HEK293 (cell line): Measurements from ENCODE around the gene ATG2A.

Source experiments
- CTCF ChIA-PET: fragments of 350-600 bp; formaldehyde crosslinking; extraction: SDS; loops from one replicate; lab custom pipeline; 2021; ENCODE audit warnings: antibody characterized with exemption; lab: Yijun Ruan, JAX
- POLR2A ChIA-PET: fragments of 300-600 bp; formaldehyde crosslinking; extraction: SDS; loops from one replicate; lab custom pipeline; 2020; ENCODE audit warnings: antibody characterized with exemption, inconsistent platforms; lab: Yijun Ruan, JAX
- H3K27ac ChIP-seq: fragments of 200-500 bp; sonication (Bioruptor generic); 2 replicates; pipeline ENCODE4 v1.5.1; 2014; ENCODE audit warnings: low read depth, low read length, control low read depth, inconsistent platforms; ENCODE audit errors: extremely low read depth
- H3K36me3 ChIP-seq, 2 experiments: fragments of 200-500 bp in 1 of 2; sonication (Bioruptor generic) in 1 of 2; 1 replicate in 1 of 2; 2 replicates in 1 of 2; pipeline ENCODE4 v1.5.1; 2014 to 2017; ENCODE audit warnings: inconsistent platforms in 2 of 2, low read length in 2 of 2; ENCODE audit not compliant: control insufficient read depth in 2 of 2, insufficient read depth in 1 of 2
- H3K4me1 ChIP-seq: fragments of 200-500 bp; sonication (Bioruptor generic); 2 replicates; pipeline ENCODE4 v1.5.1; 2014; ENCODE audit warnings: mild to moderate bottlenecking, low read length, inconsistent platforms; ENCODE audit not compliant: control insufficient read depth, insufficient read depth
- H3K4me3 ChIP-seq: 2 replicates; pipeline ENCODE4 v1.5.1; 2011; ENCODE audit warnings: low read depth, mild to moderate bottlenecking, control low read depth, low read length, moderate library complexity
- H3K9me3 ChIP-seq: fragments of 200-500 bp; sonication (Bioruptor generic); 2 replicates; pipeline ENCODE4 v1.5.1; 2014; ENCODE audit warnings: low read depth, low read length, inconsistent platforms; ENCODE audit not compliant: control insufficient read depth, insufficient read depth
- GFI1B ChIP-seq: fragments of 450-650 bp; formaldehyde crosslinking; IDR thresholded peaks from 2 replicates; pipeline ENCODE4 v1.5.1; 2016; ENCODE audit warnings: missing biosample characterization, missing genetic modification characterization
- GLIS2 ChIP-seq: fragments of 450-650 bp; formaldehyde crosslinking; IDR thresholded peaks from 2 replicates; pipeline ENCODE4 v1.5.1; 2016; ENCODE audit warnings: missing biosample characterization, missing genetic modification characterization
- KLF7 ChIP-seq: fragments of 450-650 bp; formaldehyde crosslinking; IDR thresholded peaks from 2 replicates; pipeline ENCODE4 v1.5.1; 2016; ENCODE audit warnings: missing biosample characterization, missing genetic modification characterization, borderline replicate concordance
- YY2 ChIP-seq: fragments of 450-650 bp; formaldehyde crosslinking; IDR thresholded peaks from 2 replicates; pipeline ENCODE4 v1.5.1; 2016; ENCODE audit warnings: missing biosample characterization, missing genetic modification characterization
- ZBTB17 ChIP-seq: fragments of 450-650 bp; formaldehyde crosslinking; IDR thresholded peaks from 2 replicates; pipeline ENCODE4 v1.5.1; 2016; ENCODE audit warnings: missing biosample characterization, missing genetic modification characterization
- ZNF10 ChIP-seq: fragments of 450-650 bp; formaldehyde crosslinking; IDR thresholded peaks from 2 replicates; pipeline ENCODE4 v1.5.1; 2017; ENCODE audit warnings: missing biosample characterization, missing genetic modification characterization
- ZNF133 ChIP-seq: fragments of 450-650 bp; formaldehyde crosslinking; IDR thresholded peaks from 2 replicates; pipeline ENCODE4 v1.5.1; 2016; ENCODE audit warnings: missing biosample characterization, missing genetic modification characterization
- ZNF266 ChIP-seq: fragments of 450-650 bp; formaldehyde crosslinking; IDR thresholded peaks from 2 replicates; pipeline ENCODE4 v1.5.1; 2016; ENCODE audit warnings: missing biosample characterization, missing genetic modification characterization, low read depth
- ZNF391 ChIP-seq: fragments of 450-650 bp; formaldehyde crosslinking; IDR thresholded peaks from 2 replicates; pipeline ENCODE4 v1.5.1; 2016; ENCODE audit warnings: low read depth, missing biosample characterization, missing genetic modification characterization, borderline replicate concordance
- ZNF423 ChIP-seq: fragments of 450-650 bp; formaldehyde crosslinking; IDR thresholded peaks from 2 replicates; pipeline ENCODE4 v1.5.1; 2016; ENCODE audit warnings: missing biosample characterization, missing genetic modification characterization
- ZNF600 ChIP-seq: fragments of 450-650 bp; formaldehyde crosslinking; IDR thresholded peaks from 2 replicates; pipeline ENCODE4 v1.5.1; 2016; ENCODE audit warnings: missing biosample characterization, missing genetic modification characterization
- ZNF624 ChIP-seq: fragments of 450-650 bp; formaldehyde crosslinking; IDR thresholded peaks from 2 replicates; pipeline ENCODE4 v1.5.1; 2017; ENCODE audit warnings: missing biosample characterization, missing genetic modification characterization
- ZNF654 ChIP-seq: fragments of 450-650 bp; formaldehyde crosslinking; IDR thresholded peaks from 2 replicates; pipeline ENCODE4 v1.5.1; 2016; ENCODE audit warnings: low read depth, missing biosample characterization, missing genetic modification characterization
- ZNF837 ChIP-seq: fragments of 450-650 bp; formaldehyde crosslinking; IDR thresholded peaks from 2 replicates; pipeline ENCODE4 v1.5.1; 2016; ENCODE audit warnings: missing biosample characterization, missing genetic modification characterization
- ZSCAN30 ChIP-seq: fragments of 450-650 bp; IDR thresholded peaks from 2 replicates; pipeline ENCODE4 v1.5.1; 2018; ENCODE audit warnings: missing biosample characterization, mild to moderate bottlenecking, missing genetic modification characterization, moderate library complexity
- TF ChIP-seq, protein P1 (sequence below): fragments of 450-650 bp; formaldehyde crosslinking; IDR thresholded peaks from 2 replicates; pipeline ENCODE4 v1.5.1; 2017; ENCODE audit warnings: missing biosample characterization, missing genetic modification characterization
- TF ChIP-seq, protein P2 (sequence below): fragments of 450-650 bp; formaldehyde crosslinking; IDR thresholded peaks from 2 replicates; pipeline ENCODE4 v1.5.1; 2016; ENCODE audit warnings: missing biosample characterization, missing genetic modification characterization
- TF ChIP-seq, protein P3 (sequence below): fragments of 450-650 bp; formaldehyde crosslinking; IDR thresholded peaks from 2 replicates; pipeline ENCODE4 v1.5.1; 2017; ENCODE audit warnings: missing biosample characterization, missing genetic modification characterization
- TF ChIP-seq, protein P4 (sequence below): fragments of 450-650 bp; formaldehyde crosslinking; IDR thresholded peaks from 2 replicates; pipeline ENCODE4 v1.5.1; 2016; ENCODE audit warnings: missing biosample characterization, missing genetic modification characterization

Gene ATG2A

DNA sequence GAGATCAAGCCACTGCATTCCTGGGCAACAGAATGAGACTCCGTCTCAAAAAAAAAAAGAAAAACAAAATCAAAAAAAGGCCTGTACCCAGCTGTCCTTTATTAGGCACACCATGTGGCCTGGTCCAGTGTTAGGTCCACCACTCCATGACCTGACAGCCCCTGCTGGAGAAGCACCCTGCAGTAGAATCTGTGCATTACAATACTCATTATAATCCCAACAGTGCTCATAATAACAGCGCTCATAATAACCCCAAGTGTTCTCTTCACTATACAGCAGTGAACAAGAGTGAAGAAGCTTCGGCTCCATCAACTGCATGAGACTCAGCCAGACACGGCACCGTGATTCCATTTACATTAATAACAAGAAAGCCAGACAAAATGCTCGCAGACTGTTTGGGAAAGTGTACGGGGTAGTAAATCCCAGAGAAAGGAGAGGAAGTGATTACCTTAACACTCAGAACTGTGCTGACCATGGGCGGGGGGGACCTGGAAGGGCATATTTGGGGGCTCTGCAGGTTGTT, 29.7 kb downstream of the ATG2A start:
- POLR2A ChIA-PET, result interaction anchor here (1.0 kb wide), 1 partner anchor 14 kb away, joined by 7 read pairs; no protein-coding TSS in a partner anchor
- Histone ChIP-seq H3K4me3 (no peak overlapping the region), H3K36me3 (no peaks in the 10 kb centered on the region), H3K9me3 (no peaks in the 10 kb centered on the region), H3K27ac (no peak overlapping the region)
- CTCF ChIA-PET, result interaction anchor here (0.6 to 5.2 kb wide), 22 partner anchors 11 to 234 kb away, joined by 3 to 83 read pairs (median 4); partner anchors contain the start of genes ARL2, BATF2, MEN1 and SF1
- no peak for TF ChIP-seq ZNF600
- TF ChIP-seq ZNF837 (tag by site-specific recombination), result no peak
- no peak for TF ChIP-seq ZNF654 (tag by site-specific recombination)
- TF ChIP-seq ZNF266, result no peak
- TF ChIP-seq, protein P1, sequence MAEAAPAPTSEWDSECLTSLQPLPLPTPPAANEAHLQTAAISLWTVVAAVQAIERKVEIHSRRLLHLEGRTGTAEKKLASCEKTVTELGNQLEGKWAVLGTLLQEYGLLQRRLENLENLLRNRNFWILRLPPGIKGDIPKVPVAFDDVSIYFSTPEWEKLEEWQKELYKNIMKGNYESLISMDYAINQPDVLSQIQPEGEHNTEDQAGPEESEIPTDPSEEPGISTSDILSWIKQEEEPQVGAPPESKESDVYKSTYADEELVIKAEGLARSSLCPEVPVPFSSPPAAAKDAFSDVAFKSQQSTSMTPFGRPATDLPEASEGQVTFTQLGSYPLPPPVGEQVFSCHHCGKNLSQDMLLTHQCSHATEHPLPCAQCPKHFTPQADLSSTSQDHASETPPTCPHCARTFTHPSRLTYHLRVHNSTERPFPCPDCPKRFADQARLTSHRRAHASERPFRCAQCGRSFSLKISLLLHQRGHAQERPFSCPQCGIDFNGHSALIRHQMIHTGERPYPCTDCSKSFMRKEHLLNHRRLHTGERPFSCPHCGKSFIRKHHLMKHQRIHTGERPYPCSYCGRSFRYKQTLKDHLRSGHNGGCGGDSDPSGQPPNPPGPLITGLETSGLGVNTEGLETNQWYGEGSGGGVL (tag by site-specific recombination), result no peak
- TF ChIP-seq, protein P2, sequence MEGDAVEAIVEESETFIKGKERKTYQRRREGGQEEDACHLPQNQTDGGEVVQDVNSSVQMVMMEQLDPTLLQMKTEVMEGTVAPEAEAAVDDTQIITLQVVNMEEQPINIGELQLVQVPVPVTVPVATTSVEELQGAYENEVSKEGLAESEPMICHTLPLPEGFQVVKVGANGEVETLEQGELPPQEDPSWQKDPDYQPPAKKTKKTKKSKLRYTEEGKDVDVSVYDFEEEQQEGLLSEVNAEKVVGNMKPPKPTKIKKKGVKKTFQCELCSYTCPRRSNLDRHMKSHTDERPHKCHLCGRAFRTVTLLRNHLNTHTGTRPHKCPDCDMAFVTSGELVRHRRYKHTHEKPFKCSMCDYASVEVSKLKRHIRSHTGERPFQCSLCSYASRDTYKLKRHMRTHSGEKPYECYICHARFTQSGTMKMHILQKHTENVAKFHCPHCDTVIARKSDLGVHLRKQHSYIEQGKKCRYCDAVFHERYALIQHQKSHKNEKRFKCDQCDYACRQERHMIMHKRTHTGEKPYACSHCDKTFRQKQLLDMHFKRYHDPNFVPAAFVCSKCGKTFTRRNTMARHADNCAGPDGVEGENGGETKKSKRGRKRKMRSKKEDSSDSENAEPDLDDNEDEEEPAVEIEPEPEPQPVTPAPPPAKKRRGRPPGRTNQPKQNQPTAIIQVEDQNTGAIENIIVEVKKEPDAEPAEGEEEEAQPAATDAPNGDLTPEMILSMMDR (tag by site-specific recombination), result no peak
- TF ChIP-seq ZNF391 (tag by site-specific recombination), result no peak
- TF ChIP-seq ZNF423 (tag by site-specific recombination), result no peak
- TF ChIP-seq ZBTB17, result no peak
- TF ChIP-seq, protein P3, sequence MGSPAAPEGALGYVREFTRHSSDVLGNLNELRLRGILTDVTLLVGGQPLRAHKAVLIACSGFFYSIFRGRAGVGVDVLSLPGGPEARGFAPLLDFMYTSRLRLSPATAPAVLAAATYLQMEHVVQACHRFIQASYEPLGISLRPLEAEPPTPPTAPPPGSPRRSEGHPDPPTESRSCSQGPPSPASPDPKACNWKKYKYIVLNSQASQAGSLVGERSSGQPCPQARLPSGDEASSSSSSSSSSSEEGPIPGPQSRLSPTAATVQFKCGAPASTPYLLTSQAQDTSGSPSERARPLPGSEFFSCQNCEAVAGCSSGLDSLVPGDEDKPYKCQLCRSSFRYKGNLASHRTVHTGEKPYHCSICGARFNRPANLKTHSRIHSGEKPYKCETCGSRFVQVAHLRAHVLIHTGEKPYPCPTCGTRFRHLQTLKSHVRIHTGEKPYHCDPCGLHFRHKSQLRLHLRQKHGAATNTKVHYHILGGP (tag by site-specific recombination), result no peak
- TF ChIP-seq ZSCAN30 (tag by site-specific recombination), result no peak
- no peak for TF ChIP-seq ZNF133
- no peak for TF ChIP-seq KLF7 (tag by site-specific recombination)
- no peak for TF ChIP-seq ZNF624 (tag by site-specific recombination)
- TF ChIP-seq YY2 (tag by site-specific recombination), result no peak
- TF ChIP-seq, protein P4, sequence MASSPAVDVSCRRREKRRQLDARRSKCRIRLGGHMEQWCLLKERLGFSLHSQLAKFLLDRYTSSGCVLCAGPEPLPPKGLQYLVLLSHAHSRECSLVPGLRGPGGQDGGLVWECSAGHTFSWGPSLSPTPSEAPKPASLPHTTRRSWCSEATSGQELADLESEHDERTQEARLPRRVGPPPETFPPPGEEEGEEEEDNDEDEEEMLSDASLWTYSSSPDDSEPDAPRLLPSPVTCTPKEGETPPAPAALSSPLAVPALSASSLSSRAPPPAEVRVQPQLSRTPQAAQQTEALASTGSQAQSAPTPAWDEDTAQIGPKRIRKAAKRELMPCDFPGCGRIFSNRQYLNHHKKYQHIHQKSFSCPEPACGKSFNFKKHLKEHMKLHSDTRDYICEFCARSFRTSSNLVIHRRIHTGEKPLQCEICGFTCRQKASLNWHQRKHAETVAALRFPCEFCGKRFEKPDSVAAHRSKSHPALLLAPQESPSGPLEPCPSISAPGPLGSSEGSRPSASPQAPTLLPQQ (tag by site-specific recombination), result no peak
- no peak for TF ChIP-seq GLIS2 (tag by site-specific recombination)
- no peak for TF ChIP-seq ZNF10 (tag by site-specific recombination)
- TF ChIP-seq GFI1B, result no peak
- TF ChIP-seq, all 188 proteins: peak for 0
- no peaks in the 10 kb centered on the region for H3K4me1 ChIP-seq
